Embryonic facial prominence (tissue), 1 donor: ENCODE measurements around the gene USP6.
"Not testable (repeated sequence)": the region's sequence is repeated elsewhere in the genome, so short reads cannot be mapped to it uniquely, and the experiment has no call there.

ENCODE experiments used
- DNase-seq: peaks from one replicate; pipeline ENCODE4 v3.0.0-alpha.2; 2016; ENCODE audit errors: extremely low spot score

Gene USP6

DNA sequence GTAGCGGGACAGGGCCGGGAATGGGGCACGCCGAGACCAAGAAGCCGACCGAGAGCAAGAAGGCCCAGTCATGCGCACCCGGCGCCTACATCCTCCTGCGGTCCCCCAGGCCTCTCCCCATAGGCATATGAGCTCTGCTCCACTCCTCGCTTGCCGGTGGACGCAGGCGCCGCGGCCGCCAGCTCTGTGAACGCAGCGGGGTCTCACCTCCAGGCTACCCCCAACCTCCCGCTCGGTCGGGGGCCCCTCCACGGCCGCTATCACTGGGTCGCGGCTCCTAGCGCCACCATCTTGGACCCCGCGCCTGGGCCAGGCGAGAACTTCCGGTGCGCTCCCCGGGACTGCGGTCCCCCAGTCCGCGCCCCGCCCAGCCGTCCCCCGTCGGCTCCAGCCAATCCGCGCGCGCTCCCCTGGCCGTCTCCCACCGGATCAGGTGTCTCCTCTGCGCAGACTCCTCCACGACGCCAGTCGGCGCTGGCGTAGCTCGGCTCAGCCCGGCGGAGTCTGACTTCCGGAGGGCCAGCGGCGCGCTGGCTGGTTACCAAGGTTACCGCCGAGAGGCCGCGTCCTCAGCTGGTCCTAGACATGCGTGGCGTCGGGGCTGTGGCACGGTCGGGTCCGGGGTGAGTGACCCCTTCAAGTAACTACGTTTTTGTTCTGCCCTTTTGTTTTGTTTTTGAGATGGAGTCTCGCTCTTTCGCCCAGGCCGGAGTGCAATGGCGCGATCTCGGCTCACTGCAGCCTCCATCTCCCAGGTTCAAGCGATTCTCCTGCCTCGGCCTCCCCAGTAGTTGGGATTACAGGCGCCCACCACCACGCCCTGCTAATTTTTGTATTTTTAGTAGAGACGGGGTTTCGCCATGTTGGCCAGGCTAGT is 75.9 kb downstream of the USP6 start, which contains the start of gene ZNF594:
Gene ZNF594, minus strand, starts transcription at position 328 of the 877 bp plus-strand sequence. CDS start 7,612 bp downstream, outside the sequence.
- peak; percentile 92 for DNase-seq

- no peak for DNase-seq
Measured at GRCh38 chr17:5194346-5194745, 78.5 kb downstream of the USP6 start.

DNA sequence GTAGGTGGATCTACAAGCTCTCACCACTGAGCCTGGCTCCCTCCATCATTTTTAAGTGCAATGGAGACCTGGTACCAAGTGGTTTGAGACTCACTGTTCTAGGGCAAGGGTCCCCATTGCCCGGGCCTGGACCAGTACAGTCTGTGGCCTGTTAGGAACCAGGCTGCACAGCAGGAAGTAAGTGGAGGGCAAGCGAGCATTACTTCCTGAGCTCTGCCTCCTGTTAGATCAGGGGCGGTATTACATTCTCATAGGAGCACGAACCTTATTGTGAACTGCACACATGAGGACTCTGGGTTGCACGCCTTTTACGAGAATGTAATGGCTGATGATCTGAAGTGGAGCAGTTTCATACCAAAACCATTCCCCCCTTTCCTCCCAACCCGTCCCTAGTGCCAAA is 82.6 kb downstream of the USP6 start:
- no peak for DNase-seq

DNA sequence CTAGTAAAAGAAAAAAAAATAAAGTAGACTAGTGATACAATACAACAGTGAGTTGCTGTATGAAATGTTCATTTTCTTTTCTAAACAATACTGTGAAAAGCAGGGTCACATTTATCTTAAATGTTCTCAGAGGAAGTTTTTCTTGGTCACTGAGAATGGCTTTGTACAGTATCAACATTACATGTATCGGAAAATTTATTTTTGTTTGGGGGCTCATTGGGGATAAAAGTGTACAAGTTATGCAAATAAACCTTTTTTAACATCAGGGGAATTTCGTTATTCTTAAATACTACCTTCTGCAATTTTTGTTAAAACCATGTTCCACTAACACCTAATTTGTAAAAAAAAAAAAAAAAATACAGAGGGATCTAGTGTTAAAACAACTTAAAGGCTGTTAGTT is 84.5 kb downstream of the USP6 start:
- no peak for DNase-seq

DNA sequence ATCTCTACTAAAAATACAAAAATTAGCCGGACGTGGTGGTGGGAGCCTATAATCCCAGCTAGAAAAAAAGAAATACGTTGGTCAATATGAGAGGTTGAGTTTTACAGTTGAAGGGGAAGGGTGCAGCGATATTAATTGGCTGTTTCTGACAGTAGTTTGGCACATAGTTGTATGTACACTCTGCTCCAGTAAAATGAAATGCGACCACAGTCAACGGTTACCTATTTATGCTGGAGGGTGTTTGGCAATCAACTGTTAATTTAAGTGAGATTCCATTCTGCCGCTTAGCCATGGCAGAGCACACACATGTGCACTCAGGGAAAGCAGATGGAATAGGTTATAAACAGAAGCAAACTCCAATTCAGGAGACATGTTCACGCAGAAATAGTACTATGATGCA is 85.2 kb downstream of the USP6 start:
- DNase-seq, result no peak

- no peak for DNase-seq
Measured at GRCh38 chr17:5203178-5203907, 87.5 kb downstream of the USP6 start.

DNA sequence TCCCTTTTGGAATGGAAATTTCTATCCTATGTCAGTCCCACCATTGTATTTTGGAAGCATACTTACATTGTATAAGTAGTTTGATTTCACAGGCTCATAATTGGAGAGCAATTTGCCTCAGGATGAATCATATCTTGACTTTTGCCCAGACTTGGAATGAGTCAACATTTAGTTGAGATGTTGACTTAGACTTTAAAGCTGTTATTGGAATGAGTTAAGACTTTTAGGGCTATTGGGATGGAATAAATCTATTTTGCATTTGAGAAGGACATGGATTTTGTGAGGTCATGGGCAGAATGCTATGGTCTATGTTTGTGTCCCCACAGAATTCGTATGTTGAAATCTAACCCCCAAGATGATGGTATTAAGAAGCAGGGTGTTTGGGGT is 88.1 kb downstream of the USP6 start:
- DNase-seq, result no peak

GRCh38 chr17:5209396-5209795 is 93.6 kb downstream of the USP6 start:
- DNase-seq, result no peak

DNA sequence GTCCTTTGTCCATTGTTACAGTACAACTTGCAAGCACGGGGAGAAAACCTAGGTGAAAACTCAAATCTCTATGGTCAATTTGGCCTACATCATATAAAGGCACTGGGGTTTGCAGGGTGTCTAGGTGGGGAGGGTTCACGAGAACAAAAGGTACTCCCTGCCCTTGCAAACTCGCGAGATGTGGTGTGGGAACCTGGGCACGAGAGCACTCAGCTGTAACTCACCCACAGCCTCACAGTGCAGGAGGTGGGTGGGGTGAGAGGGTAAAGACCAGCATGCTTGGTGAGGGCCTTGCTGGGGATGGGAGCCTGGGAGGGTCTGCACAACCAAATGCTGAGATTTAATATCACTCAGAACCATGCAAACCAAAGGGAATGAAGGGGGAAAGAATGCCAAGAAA is 94.3 kb downstream of the USP6 start:
- no peak for DNase-seq

- no peak for DNase-seq
Measured at GRCh38 chr17:5210614-5211252, 94.9 kb downstream of the USP6 start.

DNA sequence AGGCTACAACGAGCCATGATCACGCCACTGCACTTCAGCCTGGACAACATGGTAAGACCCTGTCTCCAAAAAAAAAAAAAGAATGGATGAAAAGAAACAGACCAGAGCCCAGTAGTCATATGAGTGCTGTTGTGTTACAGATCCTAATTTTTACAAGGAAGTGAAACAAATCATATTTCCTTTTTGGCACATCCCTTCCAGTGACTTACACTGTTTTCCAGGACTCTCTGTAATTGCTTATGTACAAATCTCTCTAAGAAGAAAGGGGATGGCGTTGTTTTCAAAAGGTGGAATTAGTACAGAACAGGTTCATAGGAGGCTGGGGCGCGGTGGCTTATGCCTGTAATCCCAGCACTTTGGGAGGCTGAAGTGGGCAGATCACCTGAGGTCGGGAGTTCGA is 95.6 kb downstream of the USP6 start:
- DNase-seq, result no peak

GRCh38 chr17:5217562-5217961 is 101.7 kb downstream of the USP6 start:
- DNase-seq, result not testable (repeated sequence)

DNA sequence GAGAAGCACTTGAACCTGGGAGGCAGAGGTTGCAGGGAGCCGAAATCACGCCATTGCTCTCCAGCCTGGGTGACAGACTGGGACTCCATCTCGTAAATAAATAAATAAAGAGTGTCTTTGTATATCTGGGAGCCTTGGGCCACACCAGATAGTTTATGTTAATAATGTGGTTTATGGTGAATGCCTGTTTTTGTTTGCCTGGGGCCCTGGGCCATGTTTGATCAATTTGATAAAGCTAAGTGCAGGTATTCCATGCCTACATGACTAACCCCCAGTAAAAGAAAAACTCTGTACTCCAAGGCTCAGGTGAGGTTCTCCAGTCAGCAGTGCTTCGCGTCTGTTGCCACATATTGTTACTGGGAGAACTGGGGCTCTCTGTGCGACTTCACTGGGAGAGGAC is 103.7 kb downstream of the USP6 start:
- no peak for DNase-seq

- DNase-seq, result no peak
Measured at GRCh38 chr17:5220074-5220473, 104.2 kb downstream of the USP6 start.

GRCh38 chr17:5221912-5222311 is 106.1 kb downstream of the USP6 start:
- not testable (repeated sequence) for DNase-seq
